IPS DF 4.7 (cell line): ENCODE data around the gene GEMIN7.

ENCODE experiments used
- DNase-seq: peaks from one replicate; pipeline ENCODE4 v3.0.0-alpha.2; 2013; ENCODE audit warnings: low spot score; ENCODE audit errors: extremely low read depth

Gene GEMIN7

GRCh38 chr19:45087531-45087930 lies 8.5 kb downstream of the GEMIN7 start:
- no peak for DNase-seq

GRCh38 chr19:45090034-45090433 lies 11.0 kb downstream of the GEMIN7 start:
- no peak for DNase-seq

GRCh38 chr19:45090606-45091005 lies 11.5 kb downstream of the GEMIN7 start:
- DNase-seq: no peak

GRCh38 chr19:45091031-45091923 lies 12.2 kb downstream of the GEMIN7 start:
- DNase-seq: no peak

DNA sequence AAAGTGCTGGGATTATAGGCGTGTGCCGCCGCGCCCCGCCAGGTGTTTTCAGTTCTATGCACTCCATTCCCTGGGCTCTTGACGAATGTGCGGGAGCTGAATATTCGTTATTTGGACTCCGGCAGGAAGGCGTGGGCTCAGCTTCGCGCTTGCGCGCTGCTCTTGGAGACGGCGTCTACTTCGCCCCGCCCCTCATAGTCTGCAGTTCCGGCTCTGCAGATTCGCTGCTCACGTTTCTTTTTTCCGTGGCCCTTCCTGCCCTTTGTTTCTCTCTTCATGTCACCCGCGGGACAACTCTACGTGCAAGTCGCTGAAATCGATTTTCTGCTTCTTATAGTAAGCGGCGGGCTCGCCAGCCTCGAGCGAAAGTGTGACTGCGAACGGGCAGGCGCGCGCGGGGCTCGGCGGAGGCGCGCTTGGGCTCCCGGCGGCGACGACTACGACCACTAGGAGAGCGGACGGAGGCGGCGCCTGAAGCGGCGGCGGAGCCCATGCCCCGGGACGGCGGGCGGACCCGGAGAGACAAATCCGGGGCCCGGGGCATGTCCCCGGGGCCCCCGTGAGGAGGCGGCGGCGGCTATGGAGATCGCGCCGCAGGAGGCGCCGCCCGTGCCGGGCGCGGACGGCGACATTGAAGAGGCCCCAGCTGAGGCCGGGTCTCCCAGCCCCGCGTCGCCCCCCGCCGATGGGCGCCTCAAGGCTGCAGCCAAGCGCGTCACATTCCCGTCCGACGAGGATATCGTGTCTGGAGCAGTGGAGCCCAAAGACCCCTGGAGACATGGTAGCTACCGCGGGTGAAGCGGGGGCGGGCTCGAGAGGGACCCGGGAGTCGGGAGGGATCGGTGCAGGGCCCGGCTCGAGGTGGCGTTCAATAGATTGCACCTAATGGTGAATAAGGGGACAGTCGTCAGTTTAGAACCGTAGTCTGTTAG lies 14.0 kb downstream of the GEMIN7 start, which contains the start of gene PPP1R37:
PPP1R37 (plus strand) TSS at position 433 of the 932 bp plus-strand sequence; CDS start at position 580, 147 bp downstream.
- DNase-seq: no peak

GRCh38 chr19:45094137-45094536 lies 15.1 kb downstream of the GEMIN7 start:
- DNase-seq: no peak

DNA sequence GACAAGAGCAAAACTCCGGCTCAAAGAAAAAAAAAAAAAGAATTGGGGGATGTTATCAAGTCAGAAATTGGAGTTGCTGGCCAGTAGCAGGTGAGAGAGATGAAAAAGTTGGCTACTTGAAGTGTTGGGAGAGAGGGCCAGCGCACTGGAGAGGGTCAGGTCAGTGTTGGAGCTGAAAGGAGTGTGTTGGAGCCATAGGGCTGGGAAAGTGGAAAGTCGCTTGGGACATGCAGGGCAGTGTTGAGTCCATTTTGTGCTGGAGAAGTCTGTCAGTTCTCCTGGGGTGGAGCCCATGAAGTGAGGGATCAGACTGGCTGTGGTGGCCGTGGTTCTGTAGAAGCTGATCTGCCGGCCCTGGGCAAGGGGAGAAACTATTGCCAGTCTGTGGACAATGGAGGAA lies 15.6 kb downstream of the GEMIN7 start:
- DNase-seq: no peak

- DNase-seq: no peak
Observed at GRCh38 chr19:45095496-45096413, 16.7 kb downstream of the GEMIN7 start.

DNA sequence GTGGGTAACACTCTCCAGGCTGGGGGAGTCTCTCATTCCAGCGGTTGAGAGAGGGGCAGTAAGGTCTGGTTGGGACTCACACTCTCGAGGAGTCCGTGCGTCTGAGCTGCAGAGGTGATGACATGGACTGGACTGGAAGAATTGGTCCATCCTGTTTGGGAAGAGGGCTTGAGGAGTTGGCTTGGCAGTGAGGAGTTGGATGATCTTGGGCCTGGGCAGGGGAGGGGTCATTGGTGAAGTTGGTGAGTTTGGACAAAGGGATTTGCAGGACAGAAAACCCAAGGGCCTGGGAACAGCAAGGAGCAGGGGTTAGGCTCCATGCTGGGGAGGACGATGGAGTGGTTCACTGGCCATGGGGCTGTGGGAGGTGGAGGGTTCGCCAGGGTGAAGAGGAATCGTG lies 17.6 kb downstream of the GEMIN7 start:
- no peak for DNase-seq

- no peak for DNase-seq
Observed at GRCh38 chr19:45097450-45097775, 18.4 kb downstream of the GEMIN7 start.

- DNase-seq: no peak
Observed at GRCh38 chr19:45097776-45098520, 18.9 kb downstream of the GEMIN7 start.

GRCh38 chr19:45098521-45099466 lies 19.7 kb downstream of the GEMIN7 start:
- no peak for DNase-seq

- no peak for DNase-seq
Observed at GRCh38 chr19:45099467-45100191, 20.6 kb downstream of the GEMIN7 start.

- DNase-seq: no peak
Observed at GRCh38 chr19:45100201-45100600, 21.1 kb downstream of the GEMIN7 start.

- no peak for DNase-seq
Observed at GRCh38 chr19:45100846-45101252, 21.8 kb downstream of the GEMIN7 start.

DNA sequence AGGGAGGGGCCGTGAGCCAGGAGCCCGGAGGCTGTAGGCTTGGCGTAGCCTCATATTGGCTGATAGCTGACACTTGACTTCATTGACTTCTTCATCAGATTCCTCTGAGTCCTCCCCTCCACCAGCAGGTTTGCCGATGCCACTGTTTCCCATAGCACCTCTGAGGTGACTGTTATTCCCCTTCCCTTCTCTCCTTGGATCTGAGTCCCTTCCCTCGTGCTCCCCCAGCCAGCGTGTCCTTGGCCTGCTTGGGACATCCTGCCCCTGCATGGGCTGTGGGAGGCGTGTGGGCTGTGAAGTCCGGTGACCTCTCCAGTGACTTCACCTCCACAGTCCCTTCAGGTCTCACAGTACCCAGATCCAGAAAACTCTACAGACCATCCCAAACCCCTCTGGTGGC lies 22.7 kb downstream of the GEMIN7 start:
- no peak for DNase-seq

GRCh38 chr19:45102481-45102880 lies 23.4 kb downstream of the GEMIN7 start:
- DNase-seq: no peak

GRCh38 chr19:45103156-45103507 lies 24.1 kb downstream of the GEMIN7 start:
- DNase-seq: no peak
